Hepatic stellate cell (primary cell): ENCODE results near the gene CACNA1F.

Source experiments
- DNase-seq: peaks from one replicate; pipeline ENCODE4 v3.0.0; 2011; ENCODE audit warnings: low spot score

Gene CACNA1F

GRCh38 chrX:49257846-49258748, 25.0 kb upstream of the CACNA1F start:
- DNase-seq, result no peak

- no peak for DNase-seq
Observed at GRCh38 chrX:49257074-49257790, 24.1 kb upstream of the CACNA1F start.

- DNase-seq, result no peak
Observed at GRCh38 chrX:49256268-49256995, 23.3 kb upstream of the CACNA1F start.

GRCh38 chrX:49254639-49255038, 21.5 kb upstream of the CACNA1F start:
- no peak for DNase-seq

- no peak for DNase-seq
Observed at GRCh38 chrX:49251325-49251724, 18.2 kb upstream of the CACNA1F start.

GRCh38 chrX:49250578-49250977, 17.4 kb upstream of the CACNA1F start:
- DNase-seq, result no peak

- no peak for DNase-seq
Observed at GRCh38 chrX:49250066-49250465, 16.9 kb upstream of the CACNA1F start.

- DNase-seq, result no peak
Observed at GRCh38 chrX:49249616-49250015, 16.5 kb upstream of the CACNA1F start.

- DNase-seq, result no peak
Observed at GRCh38 chrX:49249071-49249470, 15.9 kb upstream of the CACNA1F start.

GRCh38 chrX:49247916-49248811, 15.0 kb upstream of the CACNA1F start:
- no peak for DNase-seq

GRCh38 chrX:49247346-49247745, 14.2 kb upstream of the CACNA1F start:
- DNase-seq, result no peak

GRCh38 chrX:49246541-49246940, 13.4 kb upstream of the CACNA1F start:
- DNase-seq, result no peak

- no peak for DNase-seq
Observed at GRCh38 chrX:49244207-49244606, 11.1 kb upstream of the CACNA1F start.

- DNase-seq, result no peak
Observed at GRCh38 chrX:49243166-49243565, 10.0 kb upstream of the CACNA1F start.

- DNase-seq, result no peak
Observed at GRCh38 chrX:49242545-49243066, 9.5 kb upstream of the CACNA1F start.

- no peak for DNase-seq
Observed at GRCh38 chrX:49238735-49239134, 5.6 kb upstream of the CACNA1F start.

GRCh38 chrX:49237060-49237459, 3.9 kb upstream of the CACNA1F start:
- DNase-seq, result no peak

GRCh38 chrX:49233887-49234555, 881 bp upstream of the CACNA1F start:
- no peak for DNase-seq

GRCh38 chrX:49232525-49232924, 615 bp downstream of the CACNA1F start:
- no peak for DNase-seq

GRCh38 chrX:49231333-49232000, 1.7 kb downstream of the CACNA1F start:
- no peak for DNase-seq
